Immature natural killer cell (primary cell): ENCODE data around the gene RAB11FIP5. TPM values are rescaled to one million over a fixed set of nuclear protein-coding genes. Genes with fewer than 3 reads are reported as not detected.
"Not testable (repeated sequence)": the region's sequence is repeated elsewhere in the genome, so short reads cannot be mapped to it uniquely, and the experiment has no call there.

ENCODE experiments used
- DNase-seq, 3 donors: peaks; one replicate each; pipeline ENCODE4 v3.0.0; 2022; ENCODE audit warnings: mixed read lengths in 1 of 3
- H3K27ac Mint-ChIP-seq, 6 donors: one replicate each; pipeline ENCODE4 v1.8.0; 2020; ENCODE audit warnings: mixed read lengths in 6 of 6, mild to moderate bottlenecking in 5 of 6, inconsistent platforms in 4 of 6, moderate library complexity in 3 of 6
- H3K27me3 Mint-ChIP-seq, 3 donors: one replicate each; pipeline ENCODE4 v1.8.0; 2020 to 2021; ENCODE audit warnings: low read depth in 3 of 3, mild to moderate bottlenecking in 3 of 3, mixed read lengths in 3 of 3, moderate library complexity in 3 of 3, inconsistent platforms in 1 of 3
- H3K36me3 Mint-ChIP-seq, 3 donors: one replicate each; pipeline ENCODE4 v1.8.0; 2020; ENCODE audit warnings: mixed read lengths in 3 of 3, inconsistent platforms in 2 of 3, mild to moderate bottlenecking in 2 of 3
- H3K4me1 Mint-ChIP-seq, 2 donors: one replicate each; pipeline ENCODE4 v1.8.0; 2020; ENCODE audit warnings: inconsistent platforms in 2 of 2, mild to moderate bottlenecking in 2 of 2, mixed read lengths in 2 of 2, moderate library complexity in 1 of 2
- H3K4me3 Mint-ChIP-seq, 5 donors: one replicate each; pipeline ENCODE4 v1.8.0; 2020; ENCODE audit warnings: mild to moderate bottlenecking in 5 of 5, mixed read lengths in 5 of 5, inconsistent platforms in 3 of 5, moderate library complexity in 3 of 5
- H3K9me3 Mint-ChIP-seq, 6 donors: one replicate each; pipeline ENCODE4 v1.8.0; 2020; ENCODE audit warnings: mild to moderate bottlenecking in 6 of 6, mixed read lengths in 6 of 6, inconsistent platforms in 4 of 6, moderate library complexity in 3 of 6
- polyA plus RNA-seq, 3 donors: library from polyadenylated mRNA; unstranded; fragments of 300-500 nt; fragmentation: Illumina TruSeq; gene quantifications; one replicate each; pipeline ENCODE4 v1.2.3, GENCODE V29; 2021

Gene RAB11FIP5
- polyA plus RNA-seq, 3 donors from 2014 or later = 3.7 to 6.6 (median 5.0) TPM

DNA sequence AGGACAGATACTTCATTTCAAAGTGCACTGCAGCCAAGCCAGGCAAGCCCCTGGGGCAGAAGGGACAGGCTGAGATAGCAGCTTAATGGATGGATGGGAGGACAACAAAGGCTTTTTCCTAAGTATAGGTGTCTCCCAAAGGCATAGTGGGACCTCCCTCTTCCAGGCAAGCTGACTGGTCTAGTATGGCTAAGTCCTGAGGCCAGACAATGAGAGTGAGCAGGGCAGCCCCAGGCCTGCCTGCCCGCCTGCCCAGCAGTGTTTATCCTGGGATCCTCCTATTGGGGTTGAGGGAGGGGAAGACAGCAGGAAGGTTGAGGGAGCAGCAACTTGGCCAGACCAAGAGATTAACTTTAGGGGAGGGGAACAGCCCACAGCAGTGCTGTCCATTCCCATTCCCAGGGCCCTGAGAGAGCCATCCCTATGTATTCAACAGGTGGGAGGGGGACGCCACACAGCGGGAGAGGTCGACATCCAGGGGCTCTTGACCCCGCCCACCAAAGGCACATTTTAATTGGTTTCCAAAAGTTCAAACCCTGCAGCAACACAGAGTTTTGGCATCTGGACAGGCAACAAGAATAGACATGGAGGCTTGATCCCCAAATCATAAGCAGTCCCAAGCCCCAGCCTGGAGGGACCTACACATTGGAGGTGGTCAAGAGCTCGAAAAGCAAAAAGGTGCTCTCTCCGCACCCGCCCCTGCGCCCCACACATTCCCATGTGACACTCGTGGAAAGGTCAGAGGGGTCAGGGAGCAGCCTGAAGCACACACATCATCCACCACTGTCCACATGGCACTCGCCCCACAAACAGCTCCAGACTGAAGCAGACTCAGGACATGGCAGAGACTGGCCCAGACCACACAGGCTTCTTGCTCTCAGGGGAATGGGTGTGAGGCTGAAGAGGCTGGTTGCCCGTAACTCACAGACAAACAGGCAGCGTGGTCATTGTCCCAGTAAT is 38.4 kb downstream of the RAB11FIP5 start:
- Mint-ChIP-seq H3K4me3 (no peak overlapping the region), H3K4me1 (peaks cover 19 to 21% of the 10 kb centered on the region in 2 donors), H3K27me3 (peaks cover 10 to 27% (median 20%) of the 10 kb centered on the region in 3 donors), H3K36me3 (no peaks in the 10 kb centered on the region), H3K27ac (no peak overlapping the region), H3K9me3 (no peaks in the 10 kb centered on the region)
- no peak for DNase-seq

DNA sequence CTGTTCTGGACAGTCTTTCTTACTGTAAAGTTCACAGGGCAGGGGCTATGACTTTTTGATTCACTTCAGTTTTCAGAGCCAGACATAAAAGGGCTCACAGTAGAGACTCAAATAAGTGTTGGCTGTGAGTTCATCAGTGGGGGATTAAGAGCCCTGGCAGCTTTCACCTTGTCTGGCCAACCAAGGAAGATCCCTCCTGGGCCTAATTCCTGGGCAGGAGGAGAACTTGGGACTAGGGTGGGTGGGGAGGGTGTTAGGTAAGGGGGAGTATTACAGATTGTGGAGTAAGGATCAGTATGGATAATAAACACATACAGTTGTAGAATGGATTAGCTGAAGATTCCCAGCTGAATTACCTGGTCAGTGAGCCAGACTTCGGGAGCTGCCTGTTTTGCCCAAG is 40.3 kb downstream of the RAB11FIP5 start:
- peaks cover 10 to 24% (median 20%) of the 10 kb centered on the region in 3 donors for H3K27me3 Mint-ChIP-seq
- peak overlapping the region; percentile 86 to 93 (median 91) for H3K27ac Mint-ChIP-seq
- H3K4me3 Mint-ChIP-seq = peak overlapping the region; percentile 91 to 98 (median 94)
- no peaks in the 10 kb centered on the region for H3K9me3 Mint-ChIP-seq
- H3K4me1 Mint-ChIP-seq = peaks cover 28 to 34% of the 10 kb centered on the region in 2 donors
- no peaks in the 10 kb centered on the region for H3K36me3 Mint-ChIP-seq
- DNase-seq = no peak

DNA sequence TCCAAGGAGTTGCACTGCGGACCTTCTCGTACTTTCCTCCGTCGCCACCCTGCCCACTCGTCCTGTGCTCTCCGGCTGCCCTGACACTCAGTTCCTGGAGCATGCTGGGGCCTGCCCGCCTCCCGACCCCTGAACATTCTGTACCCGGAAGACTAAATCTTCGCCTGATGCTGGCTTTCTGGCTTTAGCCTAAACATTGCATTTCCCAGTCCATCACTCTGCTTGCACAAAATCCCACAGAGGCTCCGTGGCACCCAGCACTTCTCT is 40.7 kb downstream of the RAB11FIP5 start:
- Mint-ChIP-seq H3K36me3 (no peaks in the 10 kb centered on the region), H3K4me3 (peak overlapping the region; percentile 91 to 98 (median 94)), H3K9me3 (no peaks in the 10 kb centered on the region), H3K4me1 (peaks cover 30 to 37% of the 10 kb centered on the region in 2 donors), H3K27me3 (peaks cover 10 to 23% (median 22%) of the 10 kb centered on the region in 3 donors), H3K27ac (peak overlapping the region; percentile 86 to 93 (median 91))
- DNase-seq = no peak

DNA sequence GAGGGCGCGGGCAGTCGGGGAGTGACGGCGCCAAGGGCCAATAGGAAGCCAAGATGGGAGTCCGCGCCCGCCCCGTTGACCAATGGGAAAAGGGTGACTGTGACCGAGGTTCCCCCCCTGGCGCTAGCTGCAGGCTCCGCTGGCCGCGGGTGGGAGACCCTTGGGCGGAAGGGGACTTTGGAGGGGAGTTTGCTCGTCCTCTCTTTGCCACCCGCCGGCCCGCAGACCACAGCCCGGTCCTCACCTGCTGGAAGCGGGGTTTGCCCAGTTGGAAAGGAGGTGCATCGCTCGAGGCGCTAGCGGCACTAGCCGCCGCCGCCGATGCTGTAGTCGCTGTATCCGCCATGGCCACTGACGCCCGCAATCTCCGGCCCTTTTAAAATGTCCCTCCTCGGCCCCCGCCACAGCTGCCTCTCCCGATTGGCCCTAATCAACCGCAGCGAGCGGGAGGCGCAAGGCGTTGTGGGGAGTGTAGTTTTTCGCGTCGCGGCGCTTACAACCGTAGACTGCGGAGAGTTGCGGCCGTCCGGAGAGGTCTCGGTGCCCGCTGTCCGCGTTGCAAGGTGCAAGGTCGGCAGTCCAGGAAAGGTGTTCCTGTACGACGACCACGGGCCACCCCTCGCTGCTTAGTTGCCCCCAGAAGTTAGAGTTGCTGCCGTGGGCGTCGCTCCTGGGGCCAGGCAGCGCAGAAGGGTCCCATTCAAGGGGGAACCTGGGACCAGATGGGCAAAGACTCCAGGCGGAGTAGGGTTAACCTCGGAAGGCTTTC is 41.2 kb downstream of the RAB11FIP5 start, which contains the start of gene SFXN5:
SFXN5 (minus strand) TSS at position 353 of the 769 bp plus-strand sequence; CDS start at position 346, 7 bp downstream.
- peak; percentile 97 to 99 (median 98) for DNase-seq
- peaks cover 30 to 40% of the 10 kb centered on the region in 2 donors for H3K4me1 Mint-ChIP-seq
- H3K4me3 Mint-ChIP-seq = peak within 1 kb of the TSS; percentile 91 to 98 (median 94)
- no peaks in the 10 kb centered on the region for H3K36me3 Mint-ChIP-seq
- peaks cover 10 to 23% (median 22%) of the 10 kb centered on the region in 3 donors for H3K27me3 Mint-ChIP-seq
- no peaks in the 10 kb centered on the region for H3K9me3 Mint-ChIP-seq
- H3K27ac Mint-ChIP-seq = peak within 1 kb of the TSS; percentile 86 to 93 (median 91)

DNA sequence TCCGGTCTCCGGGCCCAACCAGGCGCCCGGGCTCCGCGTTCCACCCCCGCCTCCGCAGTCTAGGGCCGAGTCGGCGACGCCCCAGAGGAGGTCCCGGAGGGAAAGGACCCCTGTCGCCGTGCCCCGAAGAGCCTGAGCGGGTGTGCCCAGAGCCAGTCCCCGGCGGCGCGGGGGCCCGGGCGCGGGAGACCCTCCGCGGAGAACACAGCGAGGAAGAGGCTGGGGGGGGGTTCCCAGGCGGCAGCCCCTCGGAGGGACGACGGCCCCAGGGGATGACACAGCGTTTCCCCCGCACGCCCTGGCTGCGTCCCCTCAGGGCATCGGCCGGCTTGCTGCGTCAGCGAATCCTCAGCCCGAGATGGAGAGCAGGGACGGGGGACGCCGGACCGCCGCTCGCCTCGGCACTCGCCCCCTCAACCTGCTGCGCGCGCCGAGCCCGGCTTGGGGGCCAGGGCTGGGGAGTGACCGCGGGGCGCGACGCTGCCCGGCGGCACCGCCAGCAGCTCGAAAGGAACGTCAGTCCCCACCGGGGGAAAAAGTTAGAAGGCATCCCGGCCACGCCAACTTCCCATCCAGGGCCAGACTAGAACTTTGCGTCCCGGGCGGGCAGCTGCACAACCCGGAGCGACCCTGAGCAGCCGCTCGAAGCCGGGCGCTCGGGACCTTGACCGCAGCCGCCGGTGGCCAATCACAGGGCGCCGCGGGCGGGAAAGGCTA is 41.9 kb downstream of the RAB11FIP5 start:
- Mint-ChIP-seq H3K4me1 (peaks cover 30 to 44% of the 10 kb centered on the region in 2 donors), H3K27me3 (peaks cover 10 to 23% (median 22%) of the 10 kb centered on the region in 3 donors), H3K36me3 (no peaks in the 10 kb centered on the region), H3K4me3 (peak overlapping the region; percentile 91 to 98 (median 94)), H3K27ac (peak overlapping the region; percentile 86 to 93 (median 91)), H3K9me3 (no peaks in the 10 kb centered on the region)
- DNase-seq = peak in 1 of 3 donors; percentile 41

DNA sequence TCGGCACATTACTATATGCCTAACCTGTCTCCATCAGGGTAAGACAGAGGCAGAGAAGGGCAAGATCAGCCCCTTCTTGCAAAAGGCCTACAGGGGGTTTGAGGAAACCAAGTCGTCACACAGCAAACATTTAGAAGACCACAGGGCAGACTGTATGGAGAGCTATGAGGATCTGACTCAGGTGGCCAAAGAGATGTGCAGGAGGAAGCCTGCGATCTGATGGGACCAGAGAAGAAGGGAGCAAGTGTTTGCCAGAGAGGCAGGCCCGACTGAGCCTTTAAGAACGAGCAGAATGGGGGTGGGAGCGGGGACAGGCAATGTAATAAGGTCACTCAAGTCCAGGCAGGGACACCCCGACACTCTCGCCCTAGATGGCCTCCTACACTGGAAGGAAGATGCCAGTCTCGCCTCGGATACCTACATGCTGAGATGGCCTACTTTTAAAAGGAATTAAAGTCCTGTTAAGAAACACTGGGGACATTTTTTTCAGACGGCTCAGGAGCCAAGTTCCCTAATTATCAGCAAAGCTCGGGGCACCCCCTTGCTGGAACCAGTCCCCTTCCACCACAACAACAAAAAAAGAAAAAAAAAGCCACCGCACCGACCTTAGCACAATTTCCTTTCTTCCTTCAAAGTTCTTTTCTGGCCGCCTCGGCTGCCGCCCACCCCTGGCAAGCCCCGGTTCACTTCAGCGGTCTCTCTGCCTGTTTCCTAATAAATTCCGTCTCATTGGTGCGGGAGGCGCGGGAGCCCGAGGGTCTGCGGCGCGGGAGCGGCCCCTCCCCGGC is 42.7 kb downstream of the RAB11FIP5 start:
- DNase-seq = no peak
- peak overlapping the region; percentile 91 to 98 (median 94) for H3K4me3 Mint-ChIP-seq
- no peaks in the 10 kb centered on the region for H3K36me3 Mint-ChIP-seq
- no peaks in the 10 kb centered on the region for H3K9me3 Mint-ChIP-seq
- peak overlapping the region; percentile 46 to 89 (median 65) for H3K27ac Mint-ChIP-seq
- peaks cover 10 to 22% (median 21%) of the 10 kb centered on the region in 3 donors for H3K27me3 Mint-ChIP-seq
- peaks cover 30 to 46% of the 10 kb centered on the region in 2 donors for H3K4me1 Mint-ChIP-seq

DNA sequence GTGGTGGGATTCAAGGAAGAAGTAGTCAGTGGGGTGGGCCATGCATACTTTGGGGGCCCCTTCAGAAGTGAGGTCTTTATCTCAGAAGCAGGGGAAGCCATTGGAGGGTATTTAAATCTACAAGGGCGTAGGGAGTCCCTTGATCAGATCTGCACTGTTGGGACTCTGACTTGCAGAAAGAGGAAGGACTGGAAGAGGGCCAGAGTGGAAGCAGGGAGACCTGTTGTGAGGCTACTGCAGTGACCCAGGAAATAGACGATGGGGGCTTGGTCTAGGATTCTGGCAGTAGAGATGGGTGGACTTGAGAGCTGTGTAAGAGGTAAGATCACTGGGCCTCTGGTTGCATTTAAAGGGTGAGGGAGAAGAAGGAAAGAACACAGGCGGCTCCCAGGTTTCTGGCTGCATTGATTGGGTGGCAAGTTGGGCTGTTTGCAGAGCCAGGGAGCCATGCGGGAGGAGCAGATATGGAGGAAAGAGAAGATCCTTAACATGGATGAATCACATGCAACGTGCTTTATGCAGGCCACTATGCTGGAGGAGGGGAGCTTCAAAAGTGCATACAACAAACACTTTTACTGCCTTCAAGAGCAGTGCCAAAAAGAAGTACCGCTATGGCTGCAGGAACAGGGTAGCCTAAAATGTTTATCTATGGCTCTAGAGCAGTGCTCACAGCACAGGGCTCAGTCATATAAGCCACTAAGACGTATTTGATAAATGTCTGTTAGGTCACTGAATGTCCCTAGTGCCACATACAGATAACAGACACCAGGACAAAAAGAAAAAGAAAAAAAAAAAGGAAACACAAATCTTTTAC is 43.5 kb downstream of the RAB11FIP5 start:
- Mint-ChIP-seq H3K4me1 (peaks cover 33 to 46% of the 10 kb centered on the region in 2 donors), H3K36me3 (no peaks in the 10 kb centered on the region), H3K27ac (peak overlapping the region in 3 of 6 donors; percentile 56 to 89 (median 65)), H3K27me3 (peaks cover 10 to 22% (median 20%) of the 10 kb centered on the region in 3 donors), H3K9me3 (no peaks in the 10 kb centered on the region), H3K4me3 (peak overlapping the region; percentile 91 to 98 (median 94))
- no peak for DNase-seq

DNA sequence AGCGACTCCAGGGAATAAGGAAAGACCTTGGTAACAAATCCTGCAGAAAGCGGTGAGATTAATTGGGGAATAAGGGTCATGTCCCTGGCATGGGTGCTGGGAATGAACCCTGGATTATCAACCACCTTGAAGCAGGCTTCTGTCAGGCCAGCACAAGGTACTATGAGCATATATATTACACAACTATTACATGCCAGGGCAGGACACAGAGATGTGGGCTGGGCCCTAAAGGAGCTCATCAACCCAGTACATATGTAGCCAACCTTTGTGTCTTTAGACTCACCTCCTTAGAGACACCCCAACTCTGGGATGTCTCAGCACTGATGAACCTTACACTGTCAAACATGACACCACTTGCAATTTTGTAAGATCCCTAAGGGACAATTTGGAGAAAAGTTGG is 44.6 kb downstream of the RAB11FIP5 start:
- peak overlapping the region in 2 of 5 donors; percentile 15 to 32 for H3K4me3 Mint-ChIP-seq
- H3K27ac Mint-ChIP-seq = no peak overlapping the region
- H3K27me3 Mint-ChIP-seq = peaks cover 10 to 22% (median 19%) of the 10 kb centered on the region in 3 donors
- H3K36me3 Mint-ChIP-seq = peaks cover 0 to 6% (median 0%) of the 10 kb centered on the region in 3 donors
- no peak for DNase-seq
- H3K4me1 Mint-ChIP-seq = peaks cover 33 to 46% of the 10 kb centered on the region in 2 donors
- no peaks in the 10 kb centered on the region for H3K9me3 Mint-ChIP-seq

DNA sequence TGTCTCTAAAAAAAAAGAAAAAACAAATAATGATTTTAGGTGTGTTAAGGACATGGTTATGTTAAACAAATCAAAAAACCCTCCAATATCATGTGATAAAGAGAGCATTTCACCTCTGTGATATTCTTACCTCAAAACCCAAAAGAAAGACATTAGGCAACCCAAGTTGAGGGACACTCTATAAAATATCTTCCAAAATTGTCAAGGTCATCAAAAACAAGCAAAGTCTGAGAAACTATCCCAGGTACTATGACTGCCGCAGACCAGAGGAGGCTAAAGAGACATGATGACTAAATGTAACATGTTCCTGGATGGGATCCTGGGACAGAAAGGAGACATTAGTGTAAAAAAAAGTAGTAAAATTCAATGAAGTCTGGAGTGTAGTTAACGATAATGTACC is 45.7 kb downstream of the RAB11FIP5 start:
- Mint-ChIP-seq H3K27me3 (peaks cover 10 to 19% (median 16%) of the 10 kb centered on the region in 3 donors), H3K9me3 (no peaks in the 10 kb centered on the region), H3K36me3 (peaks cover 0 to 6% (median 0%) of the 10 kb centered on the region in 3 donors), H3K4me1 (peaks cover 29 to 42% of the 10 kb centered on the region in 2 donors), H3K27ac (peak overlapping the region in 1 of 6 donors; percentile 2), H3K4me3 (no peak overlapping the region)
- no peak for DNase-seq

DNA sequence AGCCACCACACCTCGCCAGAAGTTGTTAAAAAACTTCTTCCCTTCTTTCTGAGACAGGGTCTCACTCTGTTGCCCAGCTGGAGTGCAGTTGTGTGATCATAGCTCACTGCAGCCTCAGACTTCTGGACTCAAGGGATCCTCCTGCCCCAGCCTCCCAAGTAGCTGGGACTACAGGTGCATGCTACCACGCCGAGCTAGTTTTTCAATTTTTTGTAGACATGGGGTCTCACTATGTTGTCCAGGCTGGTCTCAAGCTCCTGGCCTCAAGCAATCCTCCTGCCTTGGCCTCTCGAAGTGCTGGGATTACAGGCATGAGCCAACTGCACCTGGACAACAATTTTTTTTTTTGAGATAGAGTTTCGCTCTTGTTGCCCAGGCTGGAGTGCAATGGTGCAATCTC is 47.7 kb downstream of the RAB11FIP5 start:
- H3K27me3 Mint-ChIP-seq, DNase-seq, H3K4me3 Mint-ChIP-seq, H3K27ac Mint-ChIP-seq, H3K9me3 Mint-ChIP-seq, H3K36me3 Mint-ChIP-seq: not testable (repeated sequence)
- peaks cover 20 to 32% of the 10 kb centered on the region in 2 donors for H3K4me1 Mint-ChIP-seq

DNA sequence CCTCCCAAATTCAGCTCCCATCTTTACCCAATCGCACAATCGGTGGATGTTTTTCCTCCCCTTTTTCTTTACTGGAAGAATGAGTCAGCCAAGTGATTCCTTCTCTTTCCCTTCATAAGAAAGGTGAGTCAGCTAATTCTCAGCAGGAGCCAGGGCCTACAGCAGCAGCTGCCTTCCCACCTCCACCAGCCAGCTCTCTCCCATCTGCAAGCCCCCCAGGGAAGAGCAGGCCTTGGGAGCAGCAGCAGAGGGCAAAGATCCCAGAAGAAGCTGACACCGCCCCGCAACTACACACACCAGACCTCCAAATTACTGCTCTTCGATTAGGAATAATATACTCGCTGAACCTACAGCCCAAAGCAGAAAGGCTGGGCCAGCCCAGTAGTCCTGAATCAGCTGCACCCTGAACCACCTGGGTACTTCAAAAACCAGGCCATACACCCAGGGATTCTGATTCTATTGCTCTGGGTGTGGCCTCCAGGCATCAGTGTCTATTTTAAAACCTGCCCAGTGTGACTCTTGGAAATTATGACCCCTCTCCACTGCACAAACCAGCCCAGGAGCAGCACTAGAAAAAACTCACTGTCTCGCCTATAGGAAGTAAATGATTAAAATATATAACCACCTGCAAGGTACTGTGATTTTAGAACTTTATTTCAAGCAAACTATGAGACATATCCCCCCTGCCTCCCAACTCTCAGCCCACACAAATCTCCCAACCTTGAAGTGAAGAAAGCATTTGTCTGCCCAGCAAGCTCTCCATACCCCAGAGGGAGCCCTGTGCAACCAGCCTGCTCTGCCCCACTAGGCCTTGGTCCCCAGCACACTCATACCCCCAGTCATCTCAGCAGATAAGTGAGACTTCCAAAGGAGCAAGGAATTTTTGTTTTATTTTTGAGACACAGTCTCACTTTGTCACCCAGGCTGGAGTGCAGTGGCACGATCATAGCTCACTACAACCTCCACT is 48.6 kb downstream of the RAB11FIP5 start:
- Mint-ChIP-seq H3K27me3 (peaks cover 0 to 3% (median 0%) of the 10 kb centered on the region in 3 donors), H3K4me3 (no peak overlapping the region), H3K27ac (peak overlapping the region in 1 of 6 donors; percentile 23), H3K4me1 (peaks cover 12 to 29% of the 10 kb centered on the region in 2 donors), H3K36me3 (peaks cover 0 to 6% (median 0%) of the 10 kb centered on the region in 3 donors), H3K9me3 (no peaks in the 10 kb centered on the region)
- DNase-seq = no peak
